Measurements from ENCODE around the gene WBP1L.

WBP1L gene

GRCh38 chr10:102761981-102762380, 18.2 kb downstream of the WBP1L start:
- no peak for DNase-seq

DNA sequence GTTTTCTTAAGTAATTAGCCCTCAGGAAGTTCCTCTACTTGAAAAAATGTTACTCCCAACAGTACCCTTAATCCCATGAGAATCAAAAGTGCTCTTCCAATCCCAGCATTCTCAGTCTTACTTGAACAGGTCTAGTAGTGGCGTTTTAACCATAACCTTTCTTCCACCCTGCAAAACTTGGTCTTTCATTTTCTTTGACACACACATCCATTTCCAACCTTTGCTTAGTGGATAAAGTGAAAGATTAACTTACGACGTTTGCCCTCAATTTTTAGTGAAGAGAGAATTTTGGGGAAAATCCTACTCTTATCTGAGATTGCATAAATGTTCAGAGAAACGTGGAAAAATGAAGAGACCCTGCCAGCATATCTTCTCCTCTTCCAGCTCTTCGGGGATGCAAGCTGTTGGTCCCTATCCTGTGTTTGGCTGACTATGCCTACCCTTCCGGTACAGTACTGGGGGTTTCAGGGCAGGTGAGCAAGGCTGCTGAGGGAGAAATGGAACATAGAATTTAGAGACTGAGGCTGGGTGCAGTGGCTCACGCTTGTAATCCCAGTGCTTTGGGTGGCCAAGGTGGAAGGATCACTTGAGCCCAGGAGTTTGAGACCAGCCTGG, 18.8 kb downstream of the WBP1L start:
- no peak for DNase-seq

DNA sequence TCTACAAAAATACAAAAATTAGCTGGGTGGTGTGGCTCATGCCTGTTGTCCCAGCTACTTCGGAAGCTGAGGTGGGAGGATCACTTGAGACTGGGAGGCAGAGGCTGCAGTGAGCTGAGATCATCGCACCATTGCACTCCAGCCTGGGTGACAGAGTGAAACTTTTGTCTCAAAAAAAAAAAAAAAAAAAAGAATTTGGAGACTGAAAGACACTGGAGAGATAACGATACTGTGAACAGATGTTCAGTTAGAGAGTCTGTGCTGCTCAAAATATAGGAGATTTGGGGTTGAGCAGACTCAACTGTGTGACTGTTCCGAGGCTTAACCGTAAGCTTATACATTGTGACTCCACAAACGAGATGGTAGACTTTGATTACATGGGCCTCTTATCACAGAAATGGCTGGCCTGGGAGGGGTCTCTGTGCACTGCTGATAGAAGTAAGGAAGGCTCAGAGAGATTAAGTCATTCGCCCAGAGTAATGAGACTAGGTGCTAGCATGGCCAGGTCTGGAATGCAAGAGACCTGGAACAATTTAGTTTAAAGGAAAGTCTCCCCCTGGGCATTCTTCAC, 19.4 kb downstream of the WBP1L start:
- no peak for DNase-seq

GRCh38 chr10:102764470-102765161, 20.9 kb downstream of the WBP1L start:
- no peak for DNase-seq

DNA sequence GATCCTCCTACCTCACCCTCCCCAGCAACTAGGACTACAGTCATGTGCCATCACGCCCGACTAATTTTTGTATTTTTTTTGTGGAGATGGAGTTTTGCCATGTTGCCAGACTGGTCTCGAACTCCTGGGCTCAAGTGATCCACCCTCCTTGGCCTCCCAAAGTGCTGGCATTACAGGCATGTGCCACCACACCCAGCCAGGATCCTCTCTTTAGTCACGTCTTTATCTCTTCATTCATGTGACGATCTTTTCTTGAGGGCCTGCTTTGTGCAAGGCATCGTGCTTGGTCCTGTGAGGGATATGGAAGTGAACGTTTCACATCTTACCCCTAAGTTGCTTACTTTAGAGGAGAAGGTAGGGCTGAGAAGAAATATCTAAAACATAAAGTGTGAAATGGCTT, 21.6 kb downstream of the WBP1L start:
- no peak for DNase-seq

GRCh38 chr10:102767428-102768160, 23.8 kb downstream of the WBP1L start:
- DNase-seq, result no peak

- no peak for DNase-seq
Measured at GRCh38 chr10:102769375-102770107, 25.8 kb downstream of the WBP1L start.

DNA sequence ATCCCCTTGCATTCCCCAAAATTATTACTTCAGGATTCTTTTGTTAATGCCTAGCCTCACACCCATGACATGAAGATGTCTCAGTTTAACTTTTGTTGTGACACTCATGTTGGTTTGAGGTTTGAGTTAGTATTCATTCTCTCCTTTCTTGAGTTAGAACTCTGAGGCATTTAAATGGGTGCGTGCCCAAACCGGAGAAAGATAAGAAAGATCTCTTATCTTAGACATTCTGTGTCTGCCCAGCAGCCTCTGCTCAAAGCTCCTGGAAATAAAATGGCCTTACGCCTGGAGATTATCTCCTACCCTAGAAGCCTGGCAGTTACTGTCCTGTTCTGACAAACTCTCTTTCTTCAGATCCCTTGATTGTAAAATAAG, 26.3 kb downstream of the WBP1L start:
- no peak for DNase-seq

DNA sequence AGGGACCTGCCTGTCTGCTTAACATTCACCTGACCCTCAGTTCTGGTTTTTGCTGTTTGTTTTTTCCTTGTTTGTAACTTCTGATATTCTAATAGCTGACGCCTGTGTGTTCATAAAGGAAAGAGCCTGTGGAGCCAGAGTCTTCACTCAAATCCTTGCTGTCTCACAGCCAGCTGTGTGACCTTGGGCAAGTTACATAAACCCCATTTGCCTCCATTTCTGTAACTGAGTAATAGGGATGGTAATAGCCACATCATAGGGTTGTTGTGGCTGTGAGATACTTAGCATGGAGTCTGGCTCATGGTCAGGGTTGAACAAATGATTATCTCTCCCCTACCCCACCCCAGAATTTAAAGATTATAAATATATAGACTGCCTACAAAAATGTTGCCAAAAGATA, 27.0 kb downstream of the WBP1L start:
- DNase-seq, result no peak

- no peak for DNase-seq
Measured at GRCh38 chr10:102773320-102773719, 29.6 kb downstream of the WBP1L start.

DNA sequence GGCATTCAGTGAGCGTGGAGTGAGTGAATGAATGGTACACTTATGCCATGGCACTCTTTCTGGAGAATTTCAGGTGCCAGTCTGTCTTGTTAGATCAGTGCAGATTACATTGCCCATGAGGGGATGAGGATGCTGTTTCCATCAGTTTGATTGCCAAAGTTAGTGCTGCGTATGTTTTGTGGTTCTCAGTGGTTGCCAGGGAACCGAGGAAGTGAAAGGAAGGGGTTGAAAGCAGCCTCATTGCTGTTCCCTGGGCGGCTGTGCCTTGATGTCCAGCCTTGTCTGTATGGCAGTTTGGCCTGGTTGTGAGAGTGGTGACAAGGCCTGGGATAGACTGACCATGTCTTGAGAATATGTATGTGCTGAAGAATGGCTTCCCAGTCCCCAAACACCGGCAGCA, 30.2 kb downstream of the WBP1L start:
- DNase-seq, result peak; percentile 24

- DNase-seq, result no peak
Measured at GRCh38 chr10:102775201-102775934, 31.6 kb downstream of the WBP1L start.

- no peak for DNase-seq
Measured at GRCh38 chr10:102775935-102776669, 32.4 kb downstream of the WBP1L start.

DNA sequence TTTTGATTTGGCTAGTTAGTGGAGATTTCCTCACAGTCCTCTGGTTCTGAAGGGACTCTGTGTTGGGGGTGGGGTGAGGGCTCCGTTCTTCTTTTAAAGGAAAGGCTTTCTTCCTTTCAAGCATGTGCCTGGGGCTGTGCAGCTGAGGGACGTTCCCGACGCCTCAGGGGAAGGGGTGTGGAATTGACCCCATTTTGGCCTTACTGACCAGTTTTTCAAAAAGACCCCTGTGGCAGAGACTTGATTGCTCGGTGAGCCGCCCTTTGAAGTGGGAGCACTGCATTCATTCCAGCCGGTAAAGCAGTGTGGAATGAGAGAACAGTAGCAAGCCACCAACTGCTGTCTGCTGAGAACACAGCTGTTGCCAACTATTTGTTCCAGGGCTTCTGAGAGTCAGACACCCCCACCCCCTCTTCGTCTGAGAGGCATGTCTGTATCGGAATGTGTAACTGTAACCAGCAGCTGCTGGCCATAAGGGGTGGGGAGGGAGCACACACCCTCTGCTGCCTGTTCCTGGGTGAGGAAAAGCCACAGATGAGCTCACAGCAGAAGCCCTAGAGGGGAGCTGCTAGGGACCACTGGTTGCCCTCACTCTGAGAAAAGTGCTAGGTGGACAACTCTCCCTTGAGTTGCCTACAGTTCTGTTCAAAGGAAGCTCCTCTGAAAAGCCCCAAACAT, 33.2 kb downstream of the WBP1L start:
- DNase-seq, result no peak

DNA sequence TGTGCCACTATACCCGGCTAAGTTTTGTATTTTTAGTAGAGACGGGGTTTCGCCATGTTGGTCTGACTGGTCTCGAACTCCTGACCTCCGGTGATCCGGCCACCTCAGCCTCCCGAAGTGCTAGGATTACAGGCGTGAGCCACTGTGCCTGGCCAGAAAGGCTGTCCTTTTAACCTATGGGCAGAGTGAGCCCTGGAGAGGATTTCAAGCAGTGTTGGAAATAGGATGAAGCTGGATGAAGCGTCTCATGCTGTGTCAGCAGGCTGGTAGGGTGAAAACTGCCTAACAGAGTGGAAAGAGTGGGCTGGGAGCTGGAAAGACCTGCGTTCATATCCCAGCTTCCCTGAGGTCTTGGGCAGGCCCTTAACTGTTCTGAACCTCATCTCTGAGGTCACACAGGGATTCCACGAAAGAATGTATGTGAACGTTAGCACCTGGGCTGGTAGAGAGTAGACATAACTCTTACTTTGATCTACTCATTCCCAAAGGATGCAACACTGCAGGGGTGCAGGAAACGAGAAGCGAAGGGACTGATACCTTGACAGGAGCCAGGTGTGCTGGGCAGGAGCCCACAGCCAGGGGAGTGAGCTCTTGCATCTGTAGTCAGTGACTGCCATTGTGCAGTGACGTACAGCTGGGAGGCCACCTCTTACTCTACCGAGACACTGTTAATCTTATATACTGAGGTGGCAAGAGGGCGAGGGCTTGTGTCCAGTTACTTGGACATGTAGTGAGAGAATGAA, 34.1 kb downstream of the WBP1L start:
- no peak for DNase-seq

GRCh38 chr10:102778781-102779180, 35.0 kb downstream of the WBP1L start:
- DNase-seq, result no peak

DNA sequence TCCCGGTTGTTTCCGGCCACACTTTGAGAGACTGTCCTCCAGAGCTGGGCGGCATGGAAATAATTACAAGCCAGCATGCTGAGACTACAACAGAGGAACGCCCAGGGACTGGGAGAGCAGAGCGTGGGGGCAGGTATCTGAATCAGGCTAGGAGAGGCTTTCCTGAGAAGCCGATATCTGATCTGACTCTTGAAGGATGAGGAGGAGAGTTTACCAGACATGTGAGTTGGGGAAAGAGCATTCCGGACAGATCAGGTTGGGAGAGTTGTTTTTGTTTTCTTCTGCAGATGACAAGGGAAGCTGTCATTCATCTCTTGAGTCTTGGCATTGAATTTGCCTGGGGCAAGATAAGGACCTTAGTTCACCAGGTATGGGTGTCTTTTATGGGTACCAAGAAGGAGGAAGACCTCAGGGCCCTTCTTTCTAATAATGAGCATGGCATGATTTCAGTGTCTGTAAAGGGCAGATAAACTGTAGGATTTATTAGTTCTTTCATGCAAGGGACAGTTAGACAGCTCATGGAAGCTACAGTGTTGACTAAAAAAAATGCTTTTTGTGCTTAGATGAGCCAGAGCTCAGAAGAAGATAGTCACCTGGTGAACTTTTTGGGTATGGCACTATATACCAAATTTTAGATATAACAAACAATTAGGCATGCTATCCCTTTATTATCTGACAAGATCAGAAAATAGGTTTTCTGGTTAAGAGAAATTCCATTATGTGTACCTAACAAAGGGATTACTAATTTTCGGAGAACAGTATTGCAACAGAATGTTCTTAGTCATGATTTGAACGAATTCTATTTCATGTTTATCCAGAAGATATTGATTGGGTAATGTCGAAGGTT, 36.2 kb downstream of the WBP1L start:
- no peak for DNase-seq

- DNase-seq, result no peak
Measured at GRCh38 chr10:102780527-102780808, 36.7 kb downstream of the WBP1L start.

- no peak for DNase-seq
Measured at GRCh38 chr10:102781090-102781920, 37.6 kb downstream of the WBP1L start.

Measured in CD4-positive, alpha-beta T cell treated with Interleukin-4 for 4 hours (primary cell).